NCI-H1417 (cell line): ENCODE data around the gene PNKP.

Source experiments
- DNase-seq, 3 experiments: peaks; one replicate each; lab custom pipeline; 2025; lab: John Stamatoyannopoulos, UW

The PNKP gene

DNA sequence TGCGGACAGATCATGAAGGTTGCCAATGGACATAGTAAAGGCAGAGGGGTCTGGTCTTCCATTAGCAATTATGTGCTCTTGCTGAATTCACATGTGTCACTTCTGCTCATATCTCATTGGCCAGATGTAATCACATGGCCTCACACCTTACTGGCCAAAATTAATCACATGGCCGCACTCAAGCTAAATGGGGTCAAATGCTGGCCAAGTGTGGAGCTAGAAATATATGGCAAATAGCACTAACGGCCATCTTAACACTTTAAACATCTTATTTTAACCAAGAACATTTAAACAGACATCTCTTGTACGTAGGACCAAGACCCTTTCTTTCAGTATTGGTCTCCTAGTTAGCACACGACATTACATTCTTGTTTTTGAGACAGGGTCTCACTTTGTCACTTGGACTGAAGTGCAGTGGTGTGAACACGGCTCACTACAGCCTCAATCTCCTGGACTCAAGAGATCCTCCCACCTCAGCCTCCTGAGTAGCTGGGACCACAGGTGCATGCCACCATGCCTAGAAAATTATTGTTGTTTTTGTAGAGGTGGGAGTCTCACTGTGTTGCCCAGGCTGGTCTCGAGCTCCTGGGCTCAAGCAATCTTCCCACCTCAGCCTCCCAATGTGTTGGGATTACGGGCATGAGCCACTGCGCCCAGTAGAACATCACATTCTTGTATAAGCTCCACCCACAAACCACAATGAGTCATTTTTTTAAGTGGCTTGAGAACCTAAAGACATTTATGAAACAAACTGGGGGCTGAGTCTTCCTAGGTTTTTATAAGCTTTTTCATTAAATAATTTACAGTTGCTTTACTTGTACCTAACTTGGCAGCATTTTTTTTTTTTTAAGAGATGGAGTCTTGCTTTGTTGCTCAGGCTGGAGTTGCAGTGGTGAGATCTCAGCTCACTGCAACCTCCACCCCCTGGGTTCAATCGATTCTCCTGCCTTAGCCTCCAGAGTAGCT lies 19.4 kb downstream of the PNKP start:
- DNase-seq = peak in 1 of 3 experiments; percentile 51

DNA sequence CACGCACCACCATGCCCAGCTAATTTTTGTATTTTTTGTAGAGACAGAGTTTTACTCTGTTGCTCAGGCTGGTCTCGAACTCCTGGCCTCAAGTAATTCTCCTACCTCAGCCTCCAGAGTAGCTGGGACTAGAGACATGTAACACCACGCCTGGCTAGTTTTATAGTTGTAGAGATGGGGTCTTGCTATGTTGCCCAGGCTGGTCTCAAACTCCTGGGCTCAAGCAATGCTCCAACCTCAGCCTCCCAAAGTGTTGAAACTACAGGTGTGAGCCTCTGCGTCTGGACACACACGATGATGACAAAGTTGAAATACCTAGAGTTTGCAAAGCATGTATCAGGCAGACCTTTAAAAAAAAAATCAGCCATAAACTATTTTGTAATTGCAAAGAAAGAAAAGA lies 21.0 kb downstream of the PNKP start:
- DNase-seq = no peak

DNA sequence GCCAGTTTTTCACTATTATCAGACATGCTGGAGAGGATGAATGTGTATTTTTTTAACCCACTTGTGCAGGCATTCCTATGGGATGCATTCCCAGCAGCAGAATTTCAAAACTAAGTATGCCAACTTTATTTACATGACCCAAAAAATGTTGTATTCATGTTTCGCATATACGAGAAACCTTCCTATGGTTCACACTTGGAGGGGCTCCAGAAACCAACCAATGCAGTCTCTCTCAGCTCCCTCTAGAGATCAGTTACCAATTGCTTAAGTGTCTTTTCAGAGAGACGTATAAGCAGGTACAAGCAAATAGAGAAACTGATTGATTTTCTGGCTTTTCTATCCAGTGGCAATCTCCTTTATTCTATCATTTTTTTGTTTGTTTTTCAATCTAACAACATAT lies 22.0 kb downstream of the PNKP start:
- no peak for DNase-seq

DNA sequence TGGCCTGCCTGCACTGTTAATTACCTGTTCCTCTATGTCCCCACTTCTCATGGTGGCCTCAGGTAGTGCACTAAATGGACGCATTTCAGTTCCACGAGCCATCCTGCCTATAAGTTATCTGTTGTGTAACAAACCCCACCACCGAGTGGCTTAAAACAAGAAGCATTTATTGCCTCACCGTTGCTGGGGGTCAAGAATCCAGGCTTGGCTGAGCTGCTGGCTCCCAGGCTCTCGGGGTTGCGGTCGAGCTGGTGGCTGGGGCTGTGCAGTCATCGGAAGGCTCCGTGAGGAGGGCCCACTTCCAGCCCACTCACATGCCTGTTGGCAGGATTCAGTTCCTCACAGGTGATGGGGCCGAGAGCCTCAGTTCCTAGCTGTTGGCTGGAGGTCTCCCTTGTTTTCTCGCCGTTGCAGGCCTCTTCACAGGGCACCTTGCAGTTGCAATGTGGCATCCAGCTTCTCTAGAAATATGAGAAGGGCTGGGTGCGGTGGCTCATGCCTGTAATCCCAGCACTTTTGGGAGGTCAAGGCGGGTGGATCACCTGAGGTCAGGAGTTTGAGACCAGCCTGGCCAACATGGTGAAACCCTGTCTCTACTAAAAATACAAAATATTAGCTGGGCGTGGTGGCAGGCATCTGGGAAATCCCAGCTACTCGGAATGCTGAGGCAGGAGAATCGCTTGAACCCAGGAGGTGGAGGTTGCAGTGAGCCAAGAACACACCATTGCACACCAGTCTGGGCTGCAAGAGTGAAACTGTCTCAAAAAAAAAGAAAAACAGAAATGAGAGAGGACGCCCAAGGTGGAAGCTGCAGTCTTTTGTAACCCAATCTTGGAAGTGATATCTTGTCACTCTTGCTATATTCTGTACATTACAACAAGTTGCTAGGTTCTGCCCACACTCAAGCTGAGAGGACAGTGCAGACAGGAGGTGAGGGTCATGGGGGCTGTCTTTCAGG lies 23.0 kb downstream of the PNKP start:
- no peak for DNase-seq

DNA sequence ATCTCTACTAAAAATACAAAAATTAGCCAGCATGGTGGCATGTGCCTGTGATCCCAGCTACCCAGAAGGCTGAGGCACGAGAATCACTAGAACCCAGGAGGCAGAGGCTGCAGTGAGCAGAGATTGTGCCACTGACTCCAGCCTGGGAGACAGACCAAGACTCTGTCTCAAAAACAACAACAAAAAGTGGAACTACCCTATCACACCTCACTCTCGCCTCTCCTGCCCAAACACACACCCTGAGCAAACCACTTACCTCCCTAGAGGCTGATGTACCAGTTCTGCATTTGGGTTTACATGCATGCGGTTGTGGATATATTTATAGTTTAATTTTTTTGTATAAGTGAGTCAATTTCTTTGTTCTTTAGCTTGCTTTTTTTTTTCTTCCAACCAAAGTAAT lies 24.1 kb downstream of the PNKP start:
- no peak for DNase-seq

DNA sequence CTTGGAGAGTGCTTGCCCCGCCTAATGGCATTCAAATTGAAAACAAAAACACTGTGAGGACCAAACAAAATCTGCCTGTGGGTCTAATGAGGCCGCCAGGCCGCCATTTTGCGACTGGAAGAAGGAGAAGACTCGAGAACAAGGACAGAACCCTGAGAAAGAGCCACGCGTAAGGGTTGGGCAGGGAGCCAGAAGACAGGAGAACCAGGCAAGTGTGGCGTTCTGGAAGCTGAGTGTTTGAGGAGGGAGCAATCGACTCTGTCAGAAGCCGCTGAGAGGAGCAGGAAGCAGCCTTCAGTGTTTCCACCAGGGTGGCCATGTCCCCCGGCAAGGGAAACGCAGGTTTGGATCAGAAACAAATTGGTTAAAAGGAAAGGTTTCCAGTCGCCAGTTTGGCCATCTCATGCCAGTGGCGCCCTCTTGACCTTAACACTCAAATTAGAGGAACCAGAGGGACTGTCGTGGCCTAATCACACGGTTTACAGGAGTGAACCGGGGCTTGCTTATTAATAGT lies 26.6 kb downstream of the PNKP start:
- no peak for DNase-seq

DNA sequence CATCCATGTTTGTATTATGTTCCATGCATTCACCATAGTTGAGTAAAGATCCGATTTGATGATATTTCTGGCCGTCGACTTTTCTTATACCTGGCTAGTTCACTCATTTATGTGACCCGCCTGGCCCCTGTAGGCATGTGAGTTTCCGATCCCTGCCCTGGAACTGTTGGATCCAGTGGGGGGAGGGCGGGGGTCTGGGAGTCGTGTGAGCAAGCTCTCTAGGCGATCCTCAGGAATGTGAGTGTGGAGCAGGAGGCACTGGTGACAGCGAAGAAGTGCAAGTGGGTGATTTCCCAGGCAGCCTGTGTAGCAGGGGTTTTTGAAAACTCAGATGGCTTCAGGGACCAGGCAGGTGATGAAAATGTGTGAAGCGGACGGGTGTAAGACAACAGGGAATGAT lies 27.1 kb downstream of the PNKP start:
- DNase-seq = no peak

DNA sequence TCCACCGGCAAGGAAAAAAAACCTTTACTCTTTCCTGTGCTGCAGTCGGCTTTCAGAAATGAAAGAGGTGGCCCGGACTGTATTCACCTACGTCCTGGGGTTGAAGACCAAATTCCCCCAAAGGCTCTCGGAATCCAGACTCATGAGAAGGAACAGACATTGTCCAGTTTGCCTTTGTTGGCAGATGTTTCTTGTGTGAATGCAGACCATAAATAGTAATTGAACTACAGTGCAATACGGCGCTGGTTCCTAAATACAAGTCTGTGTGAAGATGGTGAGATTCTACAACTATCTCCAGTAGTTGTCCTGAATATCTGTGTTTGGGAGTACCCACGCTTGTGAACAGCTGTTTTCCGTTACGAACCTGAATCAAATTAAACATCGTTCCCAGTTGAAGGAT lies 27.7 kb downstream of the PNKP start:
- no peak for DNase-seq

DNA sequence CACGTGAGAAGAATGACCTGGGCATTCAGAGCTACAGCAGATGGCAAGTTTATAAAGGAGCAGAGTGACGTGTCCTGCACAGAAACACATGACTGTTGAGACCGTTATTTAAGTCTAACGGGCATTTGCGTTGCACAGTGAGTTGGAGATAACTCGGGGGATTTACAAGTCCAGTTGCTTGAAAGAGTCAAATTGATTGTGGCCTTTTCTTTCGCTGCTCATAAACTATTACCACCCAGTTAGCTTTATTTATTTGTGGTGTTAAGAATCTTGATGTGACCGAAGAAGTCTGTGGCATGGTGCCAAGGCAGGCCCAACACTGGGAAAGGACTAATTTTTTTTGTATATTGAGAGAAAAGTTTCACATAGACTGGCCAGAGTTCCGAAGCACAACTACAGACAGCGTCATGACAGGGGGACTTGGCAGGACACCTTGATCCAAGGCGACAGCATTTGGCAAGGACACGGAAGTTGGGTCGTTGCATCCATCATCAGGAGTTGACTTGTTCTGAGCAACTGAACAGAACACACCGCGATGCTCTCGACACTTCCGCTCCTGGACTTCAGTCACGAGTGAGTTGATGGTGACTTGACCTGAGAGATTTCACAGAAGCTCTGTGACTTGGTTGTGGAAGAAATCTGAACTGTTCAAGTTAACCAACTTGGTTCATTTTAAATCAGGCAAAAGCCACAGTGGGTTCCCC lies 28.3 kb downstream of the PNKP start:
- no peak for DNase-seq

DNA sequence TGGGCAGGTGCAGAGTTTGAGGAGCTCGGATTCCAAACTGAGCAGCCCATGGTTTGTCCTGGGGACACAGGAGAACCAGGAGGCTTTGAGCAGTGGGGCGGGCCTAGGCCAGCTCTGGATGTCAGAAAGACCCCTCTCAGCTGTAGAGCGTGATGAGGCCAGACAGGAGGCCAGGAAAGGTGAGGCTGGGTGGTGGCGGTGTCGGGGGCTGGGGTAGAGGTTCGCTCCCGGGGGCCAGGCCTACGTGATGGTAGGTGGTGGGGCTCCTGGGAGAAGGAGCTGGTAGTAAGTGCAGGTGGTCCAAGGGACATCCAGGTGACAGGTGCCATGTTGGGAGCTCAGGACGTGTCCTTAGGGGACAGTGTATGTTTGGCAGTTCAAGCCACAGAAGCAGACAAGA lies 30.0 kb downstream of the PNKP start:
- DNase-seq = no peak

DNA sequence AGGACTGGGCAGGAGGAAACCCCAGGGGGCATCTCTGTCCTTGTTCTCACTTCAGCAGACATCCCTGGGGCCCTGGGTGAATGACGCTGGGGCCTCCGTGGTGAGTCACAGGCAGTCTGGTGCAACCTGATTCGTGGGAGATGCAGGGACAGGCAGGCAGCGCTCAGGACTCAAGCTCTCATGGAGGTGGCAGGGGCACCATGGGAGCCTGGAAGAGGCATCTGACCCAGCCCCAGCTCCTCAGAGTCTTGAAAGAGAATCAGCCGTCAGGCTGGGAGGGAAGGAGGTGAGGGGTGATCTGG lies 30.4 kb downstream of the PNKP start:
- no peak for DNase-seq

DNA sequence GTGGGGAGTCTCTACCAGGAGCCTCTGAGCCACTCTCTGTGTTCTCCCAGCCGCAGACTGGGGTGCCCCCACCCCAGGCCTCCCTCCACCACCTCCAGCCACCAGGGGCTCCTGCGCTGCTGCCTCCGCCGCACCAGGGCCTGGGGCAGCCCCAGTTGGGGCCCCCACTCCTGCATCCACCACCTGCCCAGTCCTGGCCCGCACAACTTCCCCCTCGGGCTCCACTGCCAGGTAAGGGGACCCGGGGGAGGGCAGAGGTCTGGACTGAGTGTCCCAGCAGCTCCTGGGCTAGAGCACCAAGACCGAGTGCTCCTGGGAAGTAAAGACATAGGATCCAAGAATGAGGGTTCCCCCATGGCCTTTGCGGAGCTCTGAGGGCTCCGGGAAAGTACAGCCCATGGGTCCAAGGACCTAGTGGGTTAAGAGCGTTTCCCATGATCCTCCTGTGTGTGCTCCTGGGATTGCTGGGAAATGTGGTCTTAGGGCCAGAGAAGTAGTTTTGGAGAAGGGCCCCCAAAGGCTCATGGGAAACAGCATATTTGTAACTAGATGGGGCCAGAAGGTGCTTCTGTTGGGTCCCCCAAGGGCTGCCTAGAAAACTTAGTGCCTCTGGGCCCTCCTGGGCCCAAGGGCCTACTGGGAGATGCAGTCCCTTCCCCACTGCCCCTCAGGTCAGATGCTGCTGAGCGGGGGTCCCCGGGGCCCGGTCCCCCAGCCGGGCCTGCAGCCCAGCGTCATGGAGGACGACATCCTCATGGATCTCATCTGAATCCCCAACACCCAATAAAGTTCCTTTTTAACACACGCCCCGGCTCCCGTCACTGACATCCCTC lies 31.0 kb downstream of the PNKP start:
- DNase-seq = no peak

DNA sequence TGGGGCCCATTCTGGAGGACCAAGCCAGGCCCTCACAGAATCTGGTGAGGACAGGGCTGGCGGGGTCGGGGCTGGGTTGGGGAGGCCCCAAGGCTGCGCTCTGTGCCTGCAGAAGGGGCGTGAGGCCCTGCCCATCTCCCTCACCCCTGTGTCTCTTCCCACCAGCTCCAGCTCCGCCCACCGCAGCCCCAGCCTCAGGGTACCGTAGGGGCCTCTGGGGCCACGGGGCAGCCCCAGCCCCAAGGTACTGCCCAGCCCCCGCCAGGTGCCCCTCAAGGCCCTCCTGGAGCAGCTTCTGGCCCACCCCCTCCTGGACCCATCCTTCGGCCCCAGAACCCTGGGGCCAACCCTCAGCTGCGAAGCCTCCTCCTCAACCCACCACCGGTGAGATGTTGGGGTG lies 31.8 kb downstream of the PNKP start:
- no peak for DNase-seq

DNA sequence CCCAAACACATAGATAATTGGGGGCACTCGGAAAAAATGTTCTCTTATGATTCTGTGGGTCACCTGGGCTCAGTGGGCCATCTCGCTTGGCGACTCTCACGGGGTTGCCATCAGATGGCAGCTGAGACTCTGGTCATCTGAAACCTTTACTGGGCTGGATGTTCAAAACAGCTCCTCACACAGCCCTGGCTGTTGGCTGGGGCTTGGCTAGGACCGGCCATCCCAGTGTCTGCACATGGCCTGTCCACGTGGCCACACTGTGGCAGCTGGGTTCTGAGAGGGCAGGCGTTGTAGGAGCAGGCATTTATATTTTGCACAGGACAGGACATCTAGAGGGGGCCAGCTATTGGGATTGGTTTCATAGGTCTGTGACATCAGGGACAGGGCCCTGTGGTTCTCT lies 33.8 kb downstream of the PNKP start:
- DNase-seq = no peak

DNA sequence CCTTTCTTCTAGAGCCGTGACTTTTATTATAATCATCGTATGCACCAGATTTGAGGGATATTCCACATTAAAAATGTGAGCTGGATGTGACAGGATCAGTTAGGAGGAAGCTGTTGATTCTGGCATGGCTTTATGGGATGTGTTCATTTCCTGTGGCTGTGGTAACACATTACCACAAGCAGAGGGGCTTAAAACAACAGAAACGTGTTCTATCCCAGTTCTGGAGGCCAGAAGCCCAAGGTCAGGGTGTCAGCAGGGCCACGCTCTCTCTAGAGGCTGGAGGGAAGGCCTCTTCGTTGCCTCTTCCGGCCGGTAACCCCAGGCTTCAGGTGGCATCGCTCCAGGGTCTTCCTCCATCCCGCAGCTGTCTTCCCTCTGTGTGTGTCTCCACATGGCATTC lies 34.8 kb downstream of the PNKP start:
- DNase-seq = no peak

DNA sequence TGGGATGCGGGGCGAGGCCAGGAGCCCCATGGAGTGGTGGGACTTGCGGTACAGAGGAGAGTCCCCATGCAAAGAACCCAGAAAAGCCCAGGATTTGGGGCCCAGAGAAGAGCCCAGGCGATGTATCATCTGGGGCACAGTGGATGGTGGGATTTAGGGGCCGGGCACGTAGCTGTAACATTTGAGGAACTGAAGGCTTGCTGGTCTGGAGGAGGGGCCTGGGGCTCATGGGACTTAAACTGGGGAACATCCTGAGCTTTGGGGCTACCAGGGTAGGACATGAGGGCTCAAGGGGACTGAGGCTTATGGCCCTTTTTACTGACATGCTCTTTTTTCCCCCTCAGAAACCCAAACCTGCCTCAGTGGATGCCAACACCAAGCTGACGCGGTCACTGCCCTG lies 35.8 kb downstream of the PNKP start:
- no peak for DNase-seq

DNA sequence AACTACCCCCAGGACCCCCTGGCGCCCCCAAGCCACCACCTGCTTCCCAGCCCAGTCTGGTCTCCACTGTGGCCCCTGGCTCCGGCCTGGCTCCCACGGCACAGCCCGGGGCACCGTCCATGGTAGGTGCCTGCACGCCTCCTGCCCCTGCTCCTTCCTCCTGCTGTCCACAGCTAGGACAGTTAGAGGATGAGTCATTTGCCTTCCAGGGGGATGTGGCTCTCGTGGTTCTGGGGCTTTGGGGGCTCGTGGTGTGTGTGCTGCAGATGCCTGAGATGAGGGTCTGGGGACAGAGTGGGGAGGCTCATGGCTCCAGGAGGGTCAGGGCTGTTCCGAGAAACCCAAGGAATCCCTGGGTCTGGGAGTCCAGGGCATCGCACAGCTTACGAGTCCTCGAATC lies 36.6 kb downstream of the PNKP start:
- DNase-seq = no peak

DNA sequence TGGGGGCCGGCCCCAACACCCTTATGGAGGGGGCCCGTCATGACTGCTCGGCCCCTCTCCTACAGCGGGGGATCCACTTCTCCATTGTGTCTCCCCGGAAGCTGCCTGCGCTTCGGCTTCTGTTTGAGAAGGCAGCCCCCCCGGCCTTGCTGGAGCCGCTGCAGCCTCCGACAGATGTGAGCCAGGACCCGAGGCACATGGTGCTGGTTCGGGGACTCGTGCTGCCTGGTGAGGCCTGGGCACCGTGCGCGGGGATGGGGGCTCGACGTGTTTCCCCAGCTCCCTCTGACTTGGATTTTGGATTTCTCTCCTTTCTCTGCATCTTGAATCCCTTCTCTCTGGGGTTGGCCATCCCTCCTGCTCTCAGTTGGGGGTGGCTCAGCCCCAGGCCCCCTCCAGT lies 37.7 kb downstream of the PNKP start:
- DNase-seq = no peak

DNA sequence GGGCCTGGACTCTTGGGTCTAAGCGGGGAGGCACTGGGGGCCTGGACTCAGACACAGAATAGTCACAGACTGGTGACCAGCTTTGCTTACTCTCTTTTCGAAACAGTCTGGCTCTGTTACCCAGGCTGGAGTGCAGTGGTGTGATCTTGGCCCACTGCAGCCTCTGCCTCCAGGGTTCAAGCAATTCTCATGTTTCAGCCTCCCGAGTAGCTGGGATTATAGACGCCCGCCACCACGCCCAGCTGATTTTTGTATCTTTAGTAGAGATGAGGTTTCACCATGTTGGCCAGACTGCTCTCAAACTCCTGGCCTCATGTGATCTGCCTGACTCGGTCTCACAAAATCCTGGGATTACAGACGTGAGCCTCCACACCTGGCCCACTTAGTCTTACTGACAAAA lies 38.2 kb downstream of the PNKP start:
- no peak for DNase-seq

DNA sequence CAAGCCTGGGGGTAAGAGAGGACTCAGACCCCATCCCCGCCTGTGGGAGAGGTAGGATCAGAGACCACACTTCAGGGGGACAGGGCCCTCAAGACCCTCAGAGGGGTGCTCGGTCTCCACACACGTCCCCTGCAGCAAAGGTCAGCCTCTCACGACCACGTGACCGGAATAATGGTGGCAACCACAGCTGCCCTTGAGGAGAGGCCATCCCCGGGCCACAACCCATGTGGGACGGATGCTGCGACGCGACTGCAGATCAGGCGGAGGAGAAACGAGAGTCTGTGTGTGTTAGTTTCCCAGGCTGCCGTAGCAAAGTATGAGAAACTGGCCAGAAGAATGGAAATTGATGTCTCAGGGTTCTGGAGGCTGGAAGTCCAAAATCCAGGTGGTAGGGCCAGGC lies 40.3 kb downstream of the PNKP start:
- no peak for DNase-seq

DNA sequence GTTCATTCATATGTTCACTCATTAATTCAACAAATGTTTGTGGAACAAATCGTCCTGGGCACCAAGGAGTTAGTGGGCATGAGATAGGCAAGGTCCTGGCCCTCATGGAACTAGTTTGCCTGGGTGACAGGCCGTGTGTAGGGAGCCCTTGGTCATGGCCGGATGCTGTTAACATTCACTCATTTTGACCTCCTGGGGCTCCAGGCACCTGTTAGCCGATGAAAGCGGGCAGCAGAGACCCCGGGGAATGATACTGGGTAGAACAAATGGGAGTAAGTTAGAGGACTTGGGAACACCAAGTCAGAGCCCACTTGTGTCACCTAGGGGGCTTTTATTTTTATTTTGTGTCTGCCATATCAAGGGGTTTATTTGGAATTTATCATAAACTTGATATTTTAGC lies 42.7 kb downstream of the PNKP start:
- no peak for DNase-seq
